ENCODE data around the gene NPFF. TPM values are rescaled to one million over a fixed set of nuclear protein-coding genes. Genes with fewer than 3 reads are reported as not detected.

NPFF gene
- total RNA-seq, 4 donors from 2014 or later = not detected

DNA sequence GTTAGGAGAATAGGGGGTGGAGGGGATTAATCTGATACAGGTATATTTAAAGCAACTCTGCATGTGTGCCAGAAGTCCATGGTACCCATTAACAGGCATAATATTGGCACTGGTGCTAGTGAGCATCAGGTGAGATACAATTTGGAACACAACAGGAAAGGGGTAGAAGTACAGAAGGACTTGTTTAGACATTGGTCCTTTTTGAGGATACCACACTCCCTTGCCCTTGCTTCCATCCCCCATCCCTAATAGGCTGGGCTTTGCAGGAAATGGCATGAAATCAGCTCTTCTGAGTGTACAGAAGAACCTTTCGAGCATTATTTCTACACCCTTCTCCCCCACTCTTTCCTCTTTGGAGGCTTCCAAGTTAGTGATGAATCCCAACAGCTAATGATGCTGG, 39.0 kb downstream of the NPFF start:
- DNase-seq (ENCODE audit: low spot score in 2 of 2) = no peak
- TF ChIP-seq, protein P1, sequence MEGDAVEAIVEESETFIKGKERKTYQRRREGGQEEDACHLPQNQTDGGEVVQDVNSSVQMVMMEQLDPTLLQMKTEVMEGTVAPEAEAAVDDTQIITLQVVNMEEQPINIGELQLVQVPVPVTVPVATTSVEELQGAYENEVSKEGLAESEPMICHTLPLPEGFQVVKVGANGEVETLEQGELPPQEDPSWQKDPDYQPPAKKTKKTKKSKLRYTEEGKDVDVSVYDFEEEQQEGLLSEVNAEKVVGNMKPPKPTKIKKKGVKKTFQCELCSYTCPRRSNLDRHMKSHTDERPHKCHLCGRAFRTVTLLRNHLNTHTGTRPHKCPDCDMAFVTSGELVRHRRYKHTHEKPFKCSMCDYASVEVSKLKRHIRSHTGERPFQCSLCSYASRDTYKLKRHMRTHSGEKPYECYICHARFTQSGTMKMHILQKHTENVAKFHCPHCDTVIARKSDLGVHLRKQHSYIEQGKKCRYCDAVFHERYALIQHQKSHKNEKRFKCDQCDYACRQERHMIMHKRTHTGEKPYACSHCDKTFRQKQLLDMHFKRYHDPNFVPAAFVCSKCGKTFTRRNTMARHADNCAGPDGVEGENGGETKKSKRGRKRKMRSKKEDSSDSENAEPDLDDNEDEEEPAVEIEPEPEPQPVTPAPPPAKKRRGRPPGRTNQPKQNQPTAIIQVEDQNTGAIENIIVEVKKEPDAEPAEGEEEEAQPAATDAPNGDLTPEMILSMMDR (IDR thresholded peaks at IDR 0.05) = no peak
- H3K4me3 ChIP-seq (ENCODE audit: low read depth, poor library complexity, severe bottlenecking) = no peak overlapping the region
- 80 to 86% methylated on average over 1 of the region's 1 CpG for WGBS, 2 donors
- intact Hi-C loops (cut with DNase I; ENCODE audit: low total_unique reads) = loop anchor here (10.0 kb wide), 1 partner anchor 47 kb away; no protein-coding TSS in a partner anchor

DNA sequence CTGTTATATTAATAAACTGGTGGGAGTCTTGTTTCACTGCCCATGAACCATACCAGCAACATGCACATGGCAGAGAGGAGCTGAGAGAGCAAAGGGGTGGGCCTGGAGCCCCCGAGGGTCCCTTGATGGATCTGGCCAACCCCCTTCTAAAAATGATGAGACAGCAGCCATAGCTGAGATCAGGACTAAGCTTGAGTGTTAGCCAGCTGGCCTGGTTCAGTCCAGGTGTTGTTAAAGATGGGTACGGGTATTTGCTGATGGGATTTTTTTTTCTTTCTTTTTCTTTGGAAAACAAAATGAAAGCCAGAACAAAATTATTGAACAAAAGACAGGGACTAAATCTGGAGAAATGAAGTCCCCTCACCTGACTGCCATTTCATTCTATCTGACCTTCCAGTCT, 39.4 kb downstream of the NPFF start:
- 70 to 74% methylated on average over 2 of the region's 2 CpGs for WGBS, 2 donors
- intact Hi-C loops (cut with DNase I; ENCODE audit: low total_unique reads) = loop anchor here (10.0 kb wide), 1 partner anchor 47 kb away; no protein-coding TSS in a partner anchor
- DNase-seq (ENCODE audit: low spot score in 2 of 2) = no peak
- TF ChIP-seq, protein P1 (IDR thresholded peaks at IDR 0.05) = no peak
- no peak for TF ChIP-seq POLR2A (IDR thresholded peaks at IDR 0.05)
- H3K4me3 ChIP-seq (ENCODE audit: low read depth, poor library complexity, severe bottlenecking) = no peak overlapping the region

DNA sequence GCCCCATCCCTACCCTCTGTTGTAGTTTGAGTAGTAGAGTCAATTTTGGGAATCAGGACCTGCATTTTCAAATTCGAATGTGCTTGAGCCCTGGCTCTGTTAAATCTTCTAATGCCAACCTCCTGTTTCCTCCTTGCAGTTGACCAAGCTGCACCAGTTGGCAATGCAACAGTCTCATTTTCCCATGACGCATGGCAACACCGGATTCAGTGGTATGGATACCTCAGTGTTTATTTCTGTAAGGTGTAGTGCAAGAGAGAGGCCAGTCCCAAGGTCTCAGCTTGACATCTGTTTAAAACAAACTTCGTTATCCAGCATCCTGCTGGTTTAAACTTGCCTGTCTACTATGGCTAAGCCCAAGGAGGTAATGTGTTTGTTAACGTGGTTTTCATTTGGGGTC, 40.2 kb downstream of the NPFF start:
- TF ChIP-seq POLR2A (IDR thresholded peaks at IDR 0.05) = no peak
- TF ChIP-seq, protein P1 (IDR thresholded peaks at IDR 0.05) = no peak
- intact Hi-C loops (cut with DNase I; ENCODE audit: low total_unique reads) = loop anchor here (10.0 kb wide), 1 partner anchor 48 kb away; no protein-coding TSS in a partner anchor
- 71 to 72% methylated on average over 5 of the region's 5 CpGs for WGBS, 2 donors
- no peak for DNase-seq (ENCODE audit: low spot score in 2 of 2)
- no peak overlapping the region for H3K4me3 ChIP-seq (ENCODE audit: low read depth, poor library complexity, severe bottlenecking)

DNA sequence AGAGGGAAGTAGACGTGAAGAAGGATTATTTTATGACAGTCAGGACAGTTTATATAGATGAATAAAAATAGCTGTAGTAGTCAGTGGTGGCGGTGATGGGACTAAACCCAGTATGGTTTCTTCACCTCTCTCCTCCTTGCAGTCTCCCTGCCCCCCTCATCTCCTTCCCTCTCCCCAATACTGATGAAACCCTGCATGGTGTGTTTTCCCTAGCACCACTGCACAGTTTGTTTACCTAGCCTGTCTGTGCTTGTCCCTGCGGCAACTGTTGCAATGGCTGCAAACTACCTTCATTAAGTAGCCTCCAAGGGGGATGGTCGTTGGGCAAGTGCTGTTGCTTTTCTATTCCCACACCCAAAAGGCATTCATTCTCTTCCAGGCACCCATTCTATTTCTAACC, 40.6 kb downstream of the NPFF start:
- WGBS, 2 donors = 69 to 76% methylated on average over 4 of the region's 4 CpGs
- no peak for DNase-seq (ENCODE audit: low spot score in 2 of 2)
- no peak overlapping the region for H3K4me3 ChIP-seq (ENCODE audit: low read depth, poor library complexity, severe bottlenecking)
- TF ChIP-seq POLR2A (IDR thresholded peaks at IDR 0.05) = no peak
- TF ChIP-seq, protein P1 (IDR thresholded peaks at IDR 0.05) = no peak
- intact Hi-C loops (cut with DNase I; ENCODE audit: low total_unique reads) = loop anchor here (10.0 kb wide), 1 partner anchor 48 kb away; no protein-coding TSS in a partner anchor

DNA sequence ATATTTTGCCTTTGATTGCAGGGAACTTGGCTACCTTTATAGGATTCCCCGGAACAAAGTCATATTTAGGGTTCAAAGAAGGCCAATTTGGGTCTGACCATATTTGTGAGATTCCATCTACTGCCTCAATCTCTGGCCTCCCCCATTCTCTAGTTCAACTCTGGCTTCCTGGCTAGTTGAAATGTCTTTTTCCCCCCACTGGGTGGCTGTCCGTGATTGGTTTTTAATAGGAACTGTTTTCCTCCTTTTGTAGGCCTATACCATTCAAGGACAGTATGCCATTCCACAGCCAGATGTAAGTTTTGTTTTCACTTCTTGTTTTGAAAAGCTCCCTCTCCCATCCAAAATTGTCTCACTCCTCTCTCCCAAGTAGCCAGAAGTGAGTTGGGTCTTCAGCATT, 41.6 kb downstream of the NPFF start:
- TF ChIP-seq POLR2A (IDR thresholded peaks at IDR 0.05) = no peak
- TF ChIP-seq, protein P1 (IDR thresholded peaks at IDR 0.05) = no peak
- H3K4me3 ChIP-seq (ENCODE audit: low read depth, poor library complexity, severe bottlenecking) = no peak overlapping the region
- no peak for DNase-seq (ENCODE audit: low spot score in 2 of 2)
- 55 to 62% methylated on average over 2 of the region's 2 CpGs for WGBS, 2 donors
- intact Hi-C loops (cut with DNase I; ENCODE audit: low total_unique reads) = loop anchor here (10.0 kb wide), 1 partner anchor 49 kb away; no protein-coding TSS in a partner anchor
